HL-60 (cell line): Measurements from ENCODE around the gene MREG.

Experiments
- POLR2AphosphoS5 ChIP-seq: IDR thresholded peaks from 2 replicates; pipeline ENCODE4 v1.6.1; 2012; ENCODE audit warnings: low read depth
- TF ChIP-seq, protein P1 (sequence below): IDR thresholded peaks from one replicate; pipeline ENCODE4 v1.5.1; 2011; ENCODE audit warnings: low read length, control low read depth, inconsistent platforms; ENCODE audit not compliant: insufficient read depth

DNA sequence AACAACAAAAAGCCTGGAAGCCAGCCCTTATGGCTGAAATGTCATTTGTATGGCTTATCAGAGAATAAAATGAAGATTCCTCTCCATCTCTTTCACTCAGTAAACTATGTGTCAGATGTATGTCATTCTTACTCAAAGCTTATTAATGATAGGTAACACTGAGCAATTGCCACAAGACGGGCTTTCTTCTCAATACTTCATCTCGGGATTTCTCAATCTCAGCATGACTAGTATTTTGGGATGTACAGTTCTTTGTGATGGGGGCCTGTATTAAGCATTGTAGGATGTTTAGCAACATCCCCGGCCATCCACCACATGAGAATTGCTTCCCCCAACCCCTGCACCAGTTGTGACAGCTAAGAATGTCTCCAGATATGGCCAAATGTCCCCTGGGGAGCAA is 80.2 kb downstream of the MREG start:
- TF ChIP-seq, protein P1, sequence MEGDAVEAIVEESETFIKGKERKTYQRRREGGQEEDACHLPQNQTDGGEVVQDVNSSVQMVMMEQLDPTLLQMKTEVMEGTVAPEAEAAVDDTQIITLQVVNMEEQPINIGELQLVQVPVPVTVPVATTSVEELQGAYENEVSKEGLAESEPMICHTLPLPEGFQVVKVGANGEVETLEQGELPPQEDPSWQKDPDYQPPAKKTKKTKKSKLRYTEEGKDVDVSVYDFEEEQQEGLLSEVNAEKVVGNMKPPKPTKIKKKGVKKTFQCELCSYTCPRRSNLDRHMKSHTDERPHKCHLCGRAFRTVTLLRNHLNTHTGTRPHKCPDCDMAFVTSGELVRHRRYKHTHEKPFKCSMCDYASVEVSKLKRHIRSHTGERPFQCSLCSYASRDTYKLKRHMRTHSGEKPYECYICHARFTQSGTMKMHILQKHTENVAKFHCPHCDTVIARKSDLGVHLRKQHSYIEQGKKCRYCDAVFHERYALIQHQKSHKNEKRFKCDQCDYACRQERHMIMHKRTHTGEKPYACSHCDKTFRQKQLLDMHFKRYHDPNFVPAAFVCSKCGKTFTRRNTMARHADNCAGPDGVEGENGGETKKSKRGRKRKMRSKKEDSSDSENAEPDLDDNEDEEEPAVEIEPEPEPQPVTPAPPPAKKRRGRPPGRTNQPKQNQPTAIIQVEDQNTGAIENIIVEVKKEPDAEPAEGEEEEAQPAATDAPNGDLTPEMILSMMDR, result no peak
- TF ChIP-seq POLR2AphosphoS5, result no peak
